ENCODE measurements around the gene MAPK4. TPM values are rescaled to one million over a fixed set of nuclear protein-coding genes. Genes with fewer than 3 reads are reported as not detected.

The MAPK4 gene
- polyA plus RNA-seq, 1 experiment, result not detected

DNA sequence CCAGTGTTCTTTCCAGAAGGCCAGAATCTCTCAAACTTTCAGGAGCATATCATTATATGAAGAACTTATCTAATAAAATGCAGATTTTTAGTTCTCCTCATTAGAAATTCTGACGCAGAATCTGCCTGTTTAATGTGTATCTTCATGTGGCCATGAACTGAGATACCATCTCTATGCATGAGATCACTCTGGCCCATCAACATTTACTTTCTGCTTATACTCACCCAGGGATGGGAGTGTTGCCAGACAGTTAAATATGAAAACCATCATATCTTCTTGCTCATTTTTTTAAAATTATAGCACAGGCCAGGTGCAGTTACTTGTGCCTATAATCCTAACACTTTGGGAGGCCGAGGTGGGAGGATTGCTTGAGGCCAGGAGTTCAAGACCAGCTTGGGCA lies 60.4 kb downstream of the MAPK4 start:
- TF ChIP-seq, protein P1, sequence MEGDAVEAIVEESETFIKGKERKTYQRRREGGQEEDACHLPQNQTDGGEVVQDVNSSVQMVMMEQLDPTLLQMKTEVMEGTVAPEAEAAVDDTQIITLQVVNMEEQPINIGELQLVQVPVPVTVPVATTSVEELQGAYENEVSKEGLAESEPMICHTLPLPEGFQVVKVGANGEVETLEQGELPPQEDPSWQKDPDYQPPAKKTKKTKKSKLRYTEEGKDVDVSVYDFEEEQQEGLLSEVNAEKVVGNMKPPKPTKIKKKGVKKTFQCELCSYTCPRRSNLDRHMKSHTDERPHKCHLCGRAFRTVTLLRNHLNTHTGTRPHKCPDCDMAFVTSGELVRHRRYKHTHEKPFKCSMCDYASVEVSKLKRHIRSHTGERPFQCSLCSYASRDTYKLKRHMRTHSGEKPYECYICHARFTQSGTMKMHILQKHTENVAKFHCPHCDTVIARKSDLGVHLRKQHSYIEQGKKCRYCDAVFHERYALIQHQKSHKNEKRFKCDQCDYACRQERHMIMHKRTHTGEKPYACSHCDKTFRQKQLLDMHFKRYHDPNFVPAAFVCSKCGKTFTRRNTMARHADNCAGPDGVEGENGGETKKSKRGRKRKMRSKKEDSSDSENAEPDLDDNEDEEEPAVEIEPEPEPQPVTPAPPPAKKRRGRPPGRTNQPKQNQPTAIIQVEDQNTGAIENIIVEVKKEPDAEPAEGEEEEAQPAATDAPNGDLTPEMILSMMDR (IDR thresholded peaks at IDR 0.05; ENCODE audit: insufficient read depth, low read depth, low read length), result no peak
- POLR2A ChIA-PET, result no interaction called here
- Histone ChIP-seq H3K36me3 (ENCODE audit: control insufficient read depth, insufficient read depth, low read length) (no peaks in the 10 kb centered on the region), H3K4me3 (ENCODE audit: low read depth, low read length) (no peak overlapping the region), H3K27me3 (ENCODE audit: control insufficient read depth, insufficient read depth, low read length) (no peaks in the 10 kb centered on the region)
- DNase-seq (ENCODE audit: low read depth), result no peak
- CTCF ChIA-PET, result no interaction called here

DNA sequence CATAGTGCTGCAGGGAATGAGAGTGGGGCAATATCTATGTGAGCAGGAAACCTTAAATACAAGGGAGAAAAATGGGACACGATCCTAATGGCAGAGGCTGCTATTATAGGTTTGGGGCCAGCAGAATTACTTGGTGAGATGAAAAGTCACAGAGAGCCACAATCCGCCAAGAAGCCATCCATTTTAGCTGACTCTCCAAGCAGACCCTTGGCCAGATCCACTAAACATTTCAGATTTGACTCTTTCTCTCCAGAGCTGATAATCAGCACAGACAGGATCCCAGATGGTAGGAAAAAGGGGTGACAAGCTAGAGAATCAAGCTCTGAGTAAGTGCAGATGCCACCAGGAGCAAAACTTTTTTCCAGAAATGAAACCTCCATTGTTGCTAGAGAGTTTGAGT lies 61.5 kb downstream of the MAPK4 start:
- CTCF ChIA-PET, result no interaction called here

DNA sequence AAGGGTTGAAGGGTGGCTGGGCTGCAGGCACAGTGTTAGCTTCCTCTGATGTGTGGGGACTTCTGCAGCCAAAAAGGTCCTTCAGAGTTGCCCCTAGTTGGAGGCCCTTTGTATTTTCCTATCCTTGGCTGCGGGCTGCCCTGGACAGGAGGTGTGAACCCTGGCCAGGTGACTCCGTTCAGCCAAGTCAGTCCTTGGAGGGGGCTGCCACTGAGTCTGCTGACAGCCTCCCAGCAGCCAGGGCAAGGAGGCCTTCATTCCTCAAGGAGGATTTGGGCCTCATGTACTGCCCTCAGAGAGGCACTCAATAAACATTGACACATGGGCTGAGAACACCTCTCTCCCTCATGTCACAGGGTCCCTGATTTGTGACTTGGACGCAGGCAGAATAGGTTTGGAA lies 62.4 kb downstream of the MAPK4 start:
- Histone ChIP-seq H3K27me3 (ENCODE audit: control insufficient read depth, insufficient read depth, low read length) (no peaks in the 10 kb centered on the region), H3K36me3 (ENCODE audit: control insufficient read depth, insufficient read depth, low read length) (no peaks in the 10 kb centered on the region), H3K4me3 (ENCODE audit: low read depth, low read length) (no peak overlapping the region)
- ChIA-PET CTCF (no interaction called here), POLR2A (no interaction called here)
- no peak for DNase-seq (ENCODE audit: low read depth)
- TF ChIP-seq, protein P1 (IDR thresholded peaks at IDR 0.05; ENCODE audit: insufficient read depth, low read depth, low read length), result no peak

More for the DNA sequence above, 61.5 kb downstream of the MAPK4 start:
- no peaks in the 10 kb centered on the region for H3K27me3 ChIP-seq (ENCODE audit: control insufficient read depth, insufficient read depth, low read length)
- DNase-seq (ENCODE audit: low read depth), result no peak
- POLR2A ChIA-PET, result no interaction called here
- TF ChIP-seq, protein P1 (IDR thresholded peaks at IDR 0.05; ENCODE audit: insufficient read depth, low read depth, low read length), result no peak
- H3K4me3 ChIP-seq (ENCODE audit: low read depth, low read length), result no peak overlapping the region
- H3K36me3 ChIP-seq (ENCODE audit: control insufficient read depth, insufficient read depth, low read length), result no peaks in the 10 kb centered on the region

DNA sequence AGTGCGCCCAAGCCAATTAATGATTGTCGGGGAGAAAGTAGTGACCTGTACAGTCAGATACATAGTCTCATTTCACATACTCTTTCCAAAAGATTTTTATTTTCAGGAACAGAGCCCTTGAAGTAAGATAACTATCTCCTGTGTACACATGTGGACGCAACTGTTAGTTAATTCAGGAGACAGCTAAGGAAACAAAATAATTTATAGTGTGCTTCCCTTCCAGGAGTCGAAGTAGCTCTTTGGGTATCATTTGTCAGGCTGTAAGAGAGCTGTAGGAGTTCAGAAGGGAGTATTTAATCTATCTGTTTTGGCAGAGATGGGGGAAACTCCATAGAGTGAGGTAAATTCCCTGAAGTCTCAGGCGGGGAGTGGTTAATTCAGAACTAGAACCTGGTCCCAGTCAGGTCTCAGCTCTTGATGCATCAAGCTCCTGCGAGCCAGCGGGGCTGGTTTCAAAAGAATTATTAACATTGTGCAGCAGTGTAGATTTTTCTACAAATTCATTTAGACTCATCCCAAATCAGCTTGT lies 63.0 kb downstream of the MAPK4 start:
- TF ChIP-seq, protein P1 (IDR thresholded peaks at IDR 0.05; ENCODE audit: insufficient read depth, low read depth, low read length), result no peak
- CTCF ChIA-PET, result no interaction called here

DNA sequence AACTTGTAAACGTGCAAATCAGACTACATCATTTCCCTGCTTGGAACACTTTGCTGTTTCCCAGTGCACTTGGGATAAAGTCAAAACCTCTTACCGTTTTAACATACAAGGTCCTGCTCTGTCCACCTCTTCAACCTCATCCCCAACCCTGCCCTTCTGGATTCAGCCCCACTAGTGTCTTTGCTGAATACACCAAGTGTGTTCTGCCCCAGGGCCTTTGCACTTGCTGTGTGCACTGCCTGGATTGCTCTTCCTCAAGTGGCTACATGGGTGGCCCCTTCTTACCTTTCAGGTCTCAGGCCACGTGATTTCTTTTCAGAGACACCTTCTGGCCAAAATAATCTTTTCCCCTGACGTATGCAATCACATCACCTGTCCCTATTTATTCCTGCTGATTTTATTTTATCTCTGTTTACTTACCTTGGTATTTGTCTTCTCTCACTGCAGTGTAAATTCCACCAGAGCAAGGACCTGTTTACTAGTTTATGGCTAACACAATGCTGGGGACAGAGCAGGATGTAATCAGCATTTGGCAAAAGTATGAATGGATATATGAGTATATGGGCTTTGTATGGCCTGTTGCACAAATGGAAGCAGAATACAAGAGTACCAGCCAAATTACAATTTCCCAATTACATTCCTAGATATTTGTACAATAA lies 63.9 kb downstream of the MAPK4 start:
- H3K36me3 ChIP-seq (ENCODE audit: control insufficient read depth, insufficient read depth, low read length), result no peaks in the 10 kb centered on the region
- ChIA-PET CTCF (no interaction called here), POLR2A (no interaction called here)
- H3K27me3 ChIP-seq (ENCODE audit: control insufficient read depth, insufficient read depth, low read length), result no peaks in the 10 kb centered on the region
- TF ChIP-seq, protein P1 (IDR thresholded peaks at IDR 0.05; ENCODE audit: insufficient read depth, low read depth, low read length), result no peak
- no peak overlapping the region for H3K4me3 ChIP-seq (ENCODE audit: low read depth, low read length)
- DNase-seq (ENCODE audit: low read depth), result no peak

More for the DNA sequence above, 63.0 kb downstream of the MAPK4 start:
- DNase-seq (ENCODE audit: low read depth), result no peak
- Histone ChIP-seq H3K36me3 (ENCODE audit: control insufficient read depth, insufficient read depth, low read length) (no peaks in the 10 kb centered on the region), H3K27me3 (ENCODE audit: control insufficient read depth, insufficient read depth, low read length) (no peaks in the 10 kb centered on the region), H3K4me3 (ENCODE audit: low read depth, low read length) (no peak overlapping the region)
- POLR2A ChIA-PET, result no interaction called here
